OCI-LY1 (cell line): ENCODE results near the gene ACAD11.
"Not testable (repeated sequence)": the region's sequence is repeated elsewhere in the genome, so short reads cannot be mapped to it uniquely, and the experiment has no call there.

Experiments used
- H2AFZ ChIP-seq: fragments of 200-600 bp; sonication (generic), shearing (Covaris generic); 2 replicates; pipeline ENCODE4 v1.6.0; 2014; ENCODE audit warnings: antibody characterized with exemption, mild to moderate bottlenecking, low read length
- H3F3A ChIP-seq: fragments of 200-600 bp; sonication (generic), shearing (Covaris generic); 2 replicates; pipeline ENCODE4 v1.6.0; 2014; ENCODE audit warnings: mild to moderate bottlenecking, antibody characterized with exemption, low read length, moderate library complexity; ENCODE audit not compliant: insufficient read depth
- H3K27ac ChIP-seq: fragments of 200-600 bp; sonication (generic); 2 replicates; pipeline ENCODE4 v1.5.1; 2014; ENCODE audit warnings: low read length, mixed run types, mild to moderate bottlenecking, low read depth; ENCODE audit not compliant: poor library complexity, severe bottlenecking
- H3K27me3 ChIP-seq: fragments of 200-600 bp; sonication (generic); 2 replicates; pipeline ENCODE4 v1.6.0; 2014; ENCODE audit warnings: antibody characterized with exemption, mild to moderate bottlenecking, low read length, moderate library complexity; ENCODE audit not compliant: insufficient read depth
- H3K36me3 ChIP-seq: fragments of 200-600 bp; sonication (generic); 2 replicates; pipeline ENCODE4 v1.6.1; 2014; ENCODE audit warnings: mild to moderate bottlenecking, antibody characterized with exemption, low read length, moderate library complexity, mixed read lengths; ENCODE audit not compliant: insufficient read depth
- H3K4me1 ChIP-seq: fragments of 200-600 bp; sonication (generic); 2 replicates; pipeline ENCODE4 v1.5.1; 2014; ENCODE audit warnings: mild to moderate bottlenecking, low read length, moderate library complexity; ENCODE audit not compliant: insufficient read depth, severe bottlenecking
- H3K4me2 ChIP-seq: fragments of 200-600 bp; sonication (generic), shearing (Covaris generic); 2 replicates; pipeline ENCODE4 v1.6.1; 2014; ENCODE audit warnings: low read length
- H3K4me3 ChIP-seq: fragments of 200-600 bp; sonication (generic); 2 replicates; pipeline ENCODE4 v1.5.1; 2014; ENCODE audit warnings: low read length, low read depth, mild to moderate bottlenecking, mixed read lengths; ENCODE audit not compliant: poor library complexity, severe bottlenecking
- H3K79me2 ChIP-seq: fragments of 200-600 bp; shearing (Covaris generic); 2 replicates; pipeline ENCODE4 v1.6.1; 2016; ENCODE audit warnings: mixed run types, low read length, mixed read lengths; ENCODE audit not compliant: insufficient read depth
- H3K9ac ChIP-seq: fragments of 200-600 bp; sonication (generic), shearing (Covaris generic); 2 replicates; pipeline ENCODE4 v1.6.1; 2014; ENCODE audit warnings: mild to moderate bottlenecking, low read length, mixed read lengths
- H3K9me2 ChIP-seq: fragments of 200-600 bp; sonication (generic), shearing (Covaris generic); 2 replicates; pipeline ENCODE4 v1.6.1; 2014; ENCODE audit warnings: low read depth, mild to moderate bottlenecking, low read length, mixed read lengths
- H3K9me3 ChIP-seq: fragments of 200-600 bp; shearing (Covaris generic); 2 replicates; pipeline ENCODE4 v1.6.1; 2014; ENCODE audit warnings: low read length, mixed read lengths
- H4K20me1 ChIP-seq: fragments of 200-600 bp; sonication (generic), shearing (Covaris generic); 2 replicates; pipeline ENCODE4 v1.6.0; 2016; ENCODE audit warnings: mild to moderate bottlenecking, low read length; ENCODE audit not compliant: insufficient read depth
- EZH2 ChIP-seq: fragments of 200-600 bp; sonication (generic), shearing (Covaris generic); IDR thresholded peaks from 2 replicates; pipeline ENCODE4 v1.8.0; 2017; ENCODE audit warnings: borderline replicate concordance, mixed run types, mild to moderate bottlenecking, antibody characterized with exemption, low read length, moderate library complexity, mixed read lengths
- TF ChIP-seq, protein P1 (sequence below): fragments of 200-600 bp; sonication (generic), shearing (Covaris generic); IDR thresholded peaks from 2 replicates; pipeline ENCODE4 v1.5.1; 2017; ENCODE audit warnings: mild to moderate bottlenecking, antibody characterized with exemption, low read length, moderate library complexity, mixed read lengths

The ACAD11 gene

GRCh38 chr3:132641837-132642538 lies 17.6 kb downstream of the ACAD11 start:
- no peaks in the 10 kb centered on the region for H3K27me3 ChIP-seq
- no peaks in the 10 kb centered on the region for H3K4me1 ChIP-seq
- no peak overlapping the region for H3K27ac ChIP-seq
- peaks cover 22% of the 10 kb centered on the region; the same call in 1 of the 2 replicates for H3K36me3 ChIP-seq
- H3K9ac ChIP-seq: no peak overlapping the region
- no peaks in the 10 kb centered on the region for H3K9me2 ChIP-seq
- no peak overlapping the region for H3K4me2 ChIP-seq
- no peaks in the 10 kb centered on the region for H3F3A ChIP-seq
- H3K79me2 ChIP-seq: no peaks in the 10 kb centered on the region
- H2AFZ ChIP-seq: no peak overlapping the region
- H3K9me3 ChIP-seq: no peaks in the 10 kb centered on the region
- no peak overlapping the region for H3K4me3 ChIP-seq
- no peaks in the 10 kb centered on the region for H4K20me1 ChIP-seq
- no peak for TF ChIP-seq EZH2
- TF ChIP-seq, protein P1, sequence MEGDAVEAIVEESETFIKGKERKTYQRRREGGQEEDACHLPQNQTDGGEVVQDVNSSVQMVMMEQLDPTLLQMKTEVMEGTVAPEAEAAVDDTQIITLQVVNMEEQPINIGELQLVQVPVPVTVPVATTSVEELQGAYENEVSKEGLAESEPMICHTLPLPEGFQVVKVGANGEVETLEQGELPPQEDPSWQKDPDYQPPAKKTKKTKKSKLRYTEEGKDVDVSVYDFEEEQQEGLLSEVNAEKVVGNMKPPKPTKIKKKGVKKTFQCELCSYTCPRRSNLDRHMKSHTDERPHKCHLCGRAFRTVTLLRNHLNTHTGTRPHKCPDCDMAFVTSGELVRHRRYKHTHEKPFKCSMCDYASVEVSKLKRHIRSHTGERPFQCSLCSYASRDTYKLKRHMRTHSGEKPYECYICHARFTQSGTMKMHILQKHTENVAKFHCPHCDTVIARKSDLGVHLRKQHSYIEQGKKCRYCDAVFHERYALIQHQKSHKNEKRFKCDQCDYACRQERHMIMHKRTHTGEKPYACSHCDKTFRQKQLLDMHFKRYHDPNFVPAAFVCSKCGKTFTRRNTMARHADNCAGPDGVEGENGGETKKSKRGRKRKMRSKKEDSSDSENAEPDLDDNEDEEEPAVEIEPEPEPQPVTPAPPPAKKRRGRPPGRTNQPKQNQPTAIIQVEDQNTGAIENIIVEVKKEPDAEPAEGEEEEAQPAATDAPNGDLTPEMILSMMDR: peak; percentile 75

- H3K4me2 ChIP-seq, H3K9me3 ChIP-seq, H3K4me3 ChIP-seq, H3F3A ChIP-seq, H3K9me2 ChIP-seq, H3K79me2 ChIP-seq, H3K4me1 ChIP-seq, H3K27ac ChIP-seq, H3K27me3 ChIP-seq, H3K9ac ChIP-seq, H2AFZ ChIP-seq, H4K20me1 ChIP-seq: not testable (repeated sequence)
- peaks cover 22% of the 10 kb centered on the region; the same call in 1 of the 2 replicates for H3K36me3 ChIP-seq
These were observed 18.2 kb downstream of the ACAD11 start for GRCh38 chr3:132641427-132641826.

- peaks cover 4% of the 10 kb centered on the region; the same call in 1 of the 2 replicates for H3K9me2 ChIP-seq
- H3K4me3 ChIP-seq: no peak overlapping the region
- no peaks in the 10 kb centered on the region for H3F3A ChIP-seq
- TF ChIP-seq, protein P1: no peak
- no peak for TF ChIP-seq EZH2
- H3K27ac ChIP-seq: no peak overlapping the region
- H3K9ac ChIP-seq: no peak overlapping the region
- H2AFZ ChIP-seq: no peak overlapping the region
- no peaks in the 10 kb centered on the region for H3K4me1 ChIP-seq
- peaks cover 22% of the 10 kb centered on the region; the same call in 1 of the 2 replicates for H3K36me3 ChIP-seq
- no peaks in the 10 kb centered on the region for H3K9me3 ChIP-seq
- H3K4me2 ChIP-seq: no peak overlapping the region
- no peaks in the 10 kb centered on the region for H3K79me2 ChIP-seq
- no peaks in the 10 kb centered on the region for H3K27me3 ChIP-seq
- H4K20me1 ChIP-seq: no peaks in the 10 kb centered on the region
These were observed 20.9 kb downstream of the ACAD11 start for GRCh38 chr3:132638706-132639105.

DNA sequence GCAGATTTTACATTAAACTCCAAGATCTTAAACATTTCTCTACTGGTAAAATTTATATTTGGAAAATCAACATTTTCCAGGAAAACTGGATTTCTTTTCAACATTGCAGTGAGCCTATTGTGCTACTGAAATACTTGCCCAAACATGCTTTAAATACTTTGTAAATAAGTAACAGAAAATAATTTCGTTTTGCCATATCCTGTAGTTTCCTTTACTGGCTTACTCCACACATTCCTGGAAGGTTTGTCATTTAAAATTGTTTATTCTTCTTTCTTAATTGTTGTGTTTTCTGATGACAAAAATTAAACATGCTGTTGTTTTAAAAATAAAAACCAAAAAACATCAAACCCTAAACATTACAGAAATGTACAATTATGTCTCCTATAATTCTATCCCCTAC lies 22.0 kb downstream of the ACAD11 start:
- Histone ChIP-seq H2AFZ (no peak overlapping the region), H3K79me2 (no peaks in the 10 kb centered on the region), H3K27ac (no peak overlapping the region), H3K4me3 (no peak overlapping the region), H3K9me2 (peaks cover 4% of the 10 kb centered on the region; the same call in 1 of the 2 replicates), H3F3A (no peaks in the 10 kb centered on the region), H3K27me3 (no peaks in the 10 kb centered on the region), H3K4me2 (no peak overlapping the region), H4K20me1 (no peaks in the 10 kb centered on the region), H3K9ac (no peak overlapping the region), H3K36me3 (peaks cover 22% of the 10 kb centered on the region; the same call in 1 of the 2 replicates), H3K9me3 (no peaks in the 10 kb centered on the region), H3K4me1 (no peaks in the 10 kb centered on the region)
- TF ChIP-seq, protein P1: no peak
- no peak for TF ChIP-seq EZH2
